ENCODE results near the gene GPR3.

DNA sequence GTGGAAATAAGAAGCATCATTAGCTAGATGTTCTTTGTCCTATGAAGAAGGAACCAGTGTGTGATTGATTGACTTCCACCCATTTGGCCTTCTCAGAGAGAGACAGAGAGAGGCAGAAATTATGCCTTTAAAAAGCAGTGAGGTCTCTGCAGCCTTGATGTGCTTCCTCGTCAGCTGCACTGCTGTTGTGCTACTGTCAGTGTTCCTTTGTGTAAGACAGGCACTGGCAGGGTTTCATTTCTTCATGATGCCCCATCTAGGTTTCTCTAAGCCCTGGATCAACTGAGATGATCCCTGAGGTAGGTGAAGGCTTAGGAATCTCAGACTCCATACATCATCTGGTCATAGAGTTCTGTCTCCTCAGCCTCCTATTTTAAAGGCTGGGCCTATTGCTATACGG lies 34.9 kb downstream of the GPR3 start:
- no peak for TF ChIP-seq EZH2 (IDR thresholded peaks at IDR 0.05; ENCODE audit: low read length, unreplicated experiment)
- TF ChIP-seq, protein P1, sequence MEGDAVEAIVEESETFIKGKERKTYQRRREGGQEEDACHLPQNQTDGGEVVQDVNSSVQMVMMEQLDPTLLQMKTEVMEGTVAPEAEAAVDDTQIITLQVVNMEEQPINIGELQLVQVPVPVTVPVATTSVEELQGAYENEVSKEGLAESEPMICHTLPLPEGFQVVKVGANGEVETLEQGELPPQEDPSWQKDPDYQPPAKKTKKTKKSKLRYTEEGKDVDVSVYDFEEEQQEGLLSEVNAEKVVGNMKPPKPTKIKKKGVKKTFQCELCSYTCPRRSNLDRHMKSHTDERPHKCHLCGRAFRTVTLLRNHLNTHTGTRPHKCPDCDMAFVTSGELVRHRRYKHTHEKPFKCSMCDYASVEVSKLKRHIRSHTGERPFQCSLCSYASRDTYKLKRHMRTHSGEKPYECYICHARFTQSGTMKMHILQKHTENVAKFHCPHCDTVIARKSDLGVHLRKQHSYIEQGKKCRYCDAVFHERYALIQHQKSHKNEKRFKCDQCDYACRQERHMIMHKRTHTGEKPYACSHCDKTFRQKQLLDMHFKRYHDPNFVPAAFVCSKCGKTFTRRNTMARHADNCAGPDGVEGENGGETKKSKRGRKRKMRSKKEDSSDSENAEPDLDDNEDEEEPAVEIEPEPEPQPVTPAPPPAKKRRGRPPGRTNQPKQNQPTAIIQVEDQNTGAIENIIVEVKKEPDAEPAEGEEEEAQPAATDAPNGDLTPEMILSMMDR (conservative IDR thresholded peaks at IDR 0.05; ENCODE audit: low read depth, low read length), result no peak

All from PC-3 (cell line).